Fibroblast of lung (primary cell): ENCODE results near the gene PAQR7. TPM values are rescaled to one million over a fixed set of nuclear protein-coding genes. Genes with fewer than 3 reads are reported as not detected.

ENCODE experiments used
- DNase-seq, 2 donors: peaks; one replicate each; pipeline versions ENCODE4 v3.0.0 to v3.0.0-alpha.2; 2010; ENCODE audit warnings: low read depth in 2 of 2
- H2AFZ ChIP-seq: 2 replicates; pipeline ENCODE4 v1.5.1; 2012; ENCODE audit warnings: low read length, control low read depth, inconsistent platforms
- H3K27ac ChIP-seq: 2 replicates; pipeline ENCODE4 v1.5.1; 2011; ENCODE audit warnings: low read length, control low read depth; ENCODE audit not compliant: insufficient read depth
- H3K27me3 ChIP-seq: 2 replicates; pipeline ENCODE4 v1.5.1; 2011; ENCODE audit warnings: mild to moderate bottlenecking, low read length; ENCODE audit not compliant: control insufficient read depth, insufficient read depth
- H3K36me3 ChIP-seq: 2 replicates; pipeline ENCODE4 v1.5.1; 2011; ENCODE audit warnings: low read length; ENCODE audit not compliant: control insufficient read depth, insufficient read depth
- H3K4me1 ChIP-seq: 2 replicates; pipeline ENCODE4 v1.5.1; 2011; ENCODE audit warnings: low read length; ENCODE audit not compliant: control insufficient read depth, insufficient read depth; ENCODE audit errors: extremely low read depth
- H3K4me2 ChIP-seq: 2 replicates; pipeline ENCODE4 v1.5.1; 2011; ENCODE audit warnings: low read length, control low read depth; ENCODE audit not compliant: insufficient read depth; ENCODE audit errors: extremely low read depth
- H3K4me3 ChIP-seq, 4 experiments: fragments of 200-600 bp in 1 of 4; sonication (generic) in 1 of 4; replicated peaks in 1 of 4; 2 replicates each; pipeline ENCODE4 v1.5.1; 2011 to 2016; ENCODE audit warnings: low read length in 4 of 4, low read depth in 3 of 4, mild to moderate bottlenecking in 3 of 4, control low read depth in 2 of 4, inconsistent platforms in 1 of 4, mixed read lengths in 1 of 4; ENCODE audit not compliant: insufficient read depth in 1 of 4; ENCODE audit errors: control extremely low read depth in 1 of 4
- H3K79me2 ChIP-seq: 2 replicates; pipeline ENCODE4 v1.5.1; 2012; ENCODE audit warnings: mild to moderate bottlenecking, low read length, inconsistent platforms; ENCODE audit not compliant: control insufficient read depth, insufficient read depth
- H3K9ac ChIP-seq: 2 replicates; pipeline ENCODE4 v1.5.1; 2011; ENCODE audit warnings: mild to moderate bottlenecking, low read length, control low read depth; ENCODE audit not compliant: insufficient read depth
- H3K9me3 ChIP-seq: 2 replicates; pipeline ENCODE4 v1.5.1; 2012; ENCODE audit warnings: low read depth, low read length; ENCODE audit not compliant: control insufficient read depth, insufficient read depth
- H4K20me1 ChIP-seq: 2 replicates; pipeline ENCODE4 v1.5.1; 2011; ENCODE audit warnings: low read length; ENCODE audit not compliant: control insufficient read depth, insufficient read depth; ENCODE audit errors: extremely low read depth
- EZH2 ChIP-seq: IDR thresholded peaks from 2 replicates; pipeline ENCODE4 v1.5.1; 2012; ENCODE audit warnings: low read length, control low read depth, mild to moderate bottlenecking; ENCODE audit errors: missing control alignments
- polyA plus RNA-seq, 2 donors: library from polyadenylated mRNA; depleted of rRNA in 1 of 2; stranded (reverse) in 1 of 2; unstranded in 1 of 2; fragments of >200 nt; gene quantifications; 2 replicates each; pipeline ENCODE4 v1.2.1, GENCODE V29; 2011 to 2012; ENCODE audit warnings: missing spikeins in 1 of 2
- total RNA-seq: library from RNA; depleted of rRNA; stranded (reverse); fragments of >200 nt; gene quantifications from 2 replicates; pipeline ENCODE4 v1.2.1, GENCODE V29; 2014
- TF ChIP-seq, protein P1 (sequence below), 2 donors: IDR thresholded peaks in 1 of 2; conservative IDR thresholded peaks in 1 of 2; 1 replicate in 1 of 2; 2 replicates in 1 of 2; pipeline ENCODE4 v1.5.1; 2011 to 2012; ENCODE audit warnings: low read length in 2 of 2, control low read depth in 1 of 2, inconsistent platforms in 1 of 2, low read depth in 1 of 2, mild to moderate bottlenecking in 1 of 2

PAQR7 gene
- total and polyA plus RNA-seq, 2 donors (not counting 1 experiment from before 2014, with no cell fraction given), result 12.8 to 15.9 TPM

DNA sequence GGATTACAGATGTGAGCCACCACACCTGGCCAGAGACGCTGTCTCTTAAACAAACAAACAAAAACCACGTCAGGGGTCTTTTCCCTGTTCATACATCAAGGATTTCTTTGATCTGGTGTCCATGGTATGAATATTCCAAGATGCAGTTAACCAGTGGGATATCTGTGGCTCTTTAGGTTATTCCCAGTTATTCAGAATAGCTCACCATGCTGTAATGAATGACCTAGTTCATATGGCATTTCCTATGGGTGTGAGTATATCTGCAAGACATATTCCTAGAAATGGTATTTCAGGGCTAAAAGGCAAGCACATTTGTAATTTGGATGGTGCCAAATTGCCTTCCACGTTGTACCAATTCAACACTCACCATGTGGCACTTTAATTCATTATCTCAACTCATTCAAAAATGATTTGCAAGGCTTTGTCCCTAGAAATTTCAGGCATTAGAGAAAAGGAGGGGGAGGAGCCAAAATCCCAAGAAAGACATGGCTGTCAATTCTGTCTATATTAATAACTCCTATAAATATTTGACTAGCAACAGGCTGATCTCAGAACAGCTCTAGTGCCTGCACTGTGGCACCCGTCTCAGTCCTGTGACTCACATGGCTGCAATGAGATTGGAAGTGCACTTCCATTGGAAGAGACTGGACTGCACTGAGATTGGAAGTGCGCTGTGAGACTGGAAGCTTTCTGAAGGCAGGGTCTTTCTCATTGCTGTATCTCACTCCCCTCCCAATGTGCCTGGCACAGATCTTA is 36.7 kb upstream of the PAQR7 start:
- Histone ChIP-seq H3K79me2 (no peaks in the 10 kb centered on the region), H3K4me2 (peak overlapping the region; percentile 64), H3K9me3 (no peaks in the 10 kb centered on the region), H3K4me1 (no peaks in the 10 kb centered on the region), H4K20me1 (no peaks in the 10 kb centered on the region), H3K9ac (no peak overlapping the region), H3K27me3 (no peaks in the 10 kb centered on the region), H3K27ac (peak overlapping the region; percentile 32), H3K4me3 (no peak overlapping the region), H3K36me3 (no peaks in the 10 kb centered on the region), H2AFZ (no peak overlapping the region)
- TF ChIP-seq EZH2, result no peak
- TF ChIP-seq, protein P1, sequence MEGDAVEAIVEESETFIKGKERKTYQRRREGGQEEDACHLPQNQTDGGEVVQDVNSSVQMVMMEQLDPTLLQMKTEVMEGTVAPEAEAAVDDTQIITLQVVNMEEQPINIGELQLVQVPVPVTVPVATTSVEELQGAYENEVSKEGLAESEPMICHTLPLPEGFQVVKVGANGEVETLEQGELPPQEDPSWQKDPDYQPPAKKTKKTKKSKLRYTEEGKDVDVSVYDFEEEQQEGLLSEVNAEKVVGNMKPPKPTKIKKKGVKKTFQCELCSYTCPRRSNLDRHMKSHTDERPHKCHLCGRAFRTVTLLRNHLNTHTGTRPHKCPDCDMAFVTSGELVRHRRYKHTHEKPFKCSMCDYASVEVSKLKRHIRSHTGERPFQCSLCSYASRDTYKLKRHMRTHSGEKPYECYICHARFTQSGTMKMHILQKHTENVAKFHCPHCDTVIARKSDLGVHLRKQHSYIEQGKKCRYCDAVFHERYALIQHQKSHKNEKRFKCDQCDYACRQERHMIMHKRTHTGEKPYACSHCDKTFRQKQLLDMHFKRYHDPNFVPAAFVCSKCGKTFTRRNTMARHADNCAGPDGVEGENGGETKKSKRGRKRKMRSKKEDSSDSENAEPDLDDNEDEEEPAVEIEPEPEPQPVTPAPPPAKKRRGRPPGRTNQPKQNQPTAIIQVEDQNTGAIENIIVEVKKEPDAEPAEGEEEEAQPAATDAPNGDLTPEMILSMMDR (conservative IDR thresholded peaks at IDR 0.05 in 1 of 2, IDR thresholded peaks at IDR 0.05 in 1 of 2; ENCODE audit: low read depth in 1 of 2, low read length in 2 of 2), result no peak
- DNase-seq, result peak; percentile 64 to 91

- TF ChIP-seq, protein P1 (conservative IDR thresholded peaks at IDR 0.05 in 1 of 2, IDR thresholded peaks at IDR 0.05 in 1 of 2; ENCODE audit: low read depth in 1 of 2, low read length in 2 of 2), result no peak
- no peak for TF ChIP-seq EZH2
- H4K20me1 ChIP-seq, result no peaks in the 10 kb centered on the region
- no peak overlapping the region for H3K27ac ChIP-seq
- no peaks in the 10 kb centered on the region for H3K4me1 ChIP-seq
- H3K9ac ChIP-seq, result no peak overlapping the region
- no peaks in the 10 kb centered on the region for H3K36me3 ChIP-seq
- H3K79me2 ChIP-seq, result no peaks in the 10 kb centered on the region
- DNase-seq, result no peak
- no peak overlapping the region for H2AFZ ChIP-seq
- H3K4me3 ChIP-seq, result no peak overlapping the region
- H3K27me3 ChIP-seq, result no peaks in the 10 kb centered on the region
- H3K4me2 ChIP-seq, result no peak overlapping the region
- H3K9me3 ChIP-seq, result no peaks in the 10 kb centered on the region
Measured at GRCh38 chr1:25911162-25911561, 35.7 kb upstream of the PAQR7 start.

DNA sequence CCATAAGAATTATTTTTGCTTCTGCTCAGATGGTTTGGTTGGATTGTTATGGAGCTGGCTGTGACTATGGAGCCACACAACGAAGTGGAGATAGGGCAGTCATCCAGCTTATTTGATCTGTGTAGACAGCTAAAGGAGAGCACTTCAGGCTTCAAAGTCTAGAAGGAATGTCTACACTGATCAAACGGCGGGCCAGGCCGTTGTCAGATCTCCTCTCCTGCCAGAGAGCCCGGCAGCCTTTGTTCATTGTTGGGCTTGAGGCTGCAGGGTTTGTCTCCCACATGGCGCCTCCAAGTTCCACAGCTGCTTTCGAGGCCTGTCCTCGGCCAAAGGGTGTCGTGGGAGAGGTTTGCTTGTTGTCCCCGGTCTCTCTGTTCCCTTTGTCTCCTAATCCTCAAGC is 33.5 kb upstream of the PAQR7 start:
- H3K9me3 ChIP-seq, result no peaks in the 10 kb centered on the region
- H3K4me2 ChIP-seq, result no peak overlapping the region
- H3K27ac ChIP-seq, result no peak overlapping the region
- H3K4me3 ChIP-seq, result no peak overlapping the region
- no peak overlapping the region for H3K9ac ChIP-seq
- H3K36me3 ChIP-seq, result no peaks in the 10 kb centered on the region
- no peaks in the 10 kb centered on the region for H3K27me3 ChIP-seq
- DNase-seq, result no peak
- no peak for TF ChIP-seq EZH2
- TF ChIP-seq, protein P1 (conservative IDR thresholded peaks at IDR 0.05 in 1 of 2, IDR thresholded peaks at IDR 0.05 in 1 of 2; ENCODE audit: low read depth in 1 of 2, low read length in 2 of 2), result no peak
- H2AFZ ChIP-seq, result no peak overlapping the region
- H4K20me1 ChIP-seq, result no peaks in the 10 kb centered on the region
- no peaks in the 10 kb centered on the region for H3K4me1 ChIP-seq
- H3K79me2 ChIP-seq, result peaks cover 12% of the 10 kb centered on the region
